NCI-H128 (cell line): Measurements from ENCODE around the gene ABHD1.
"Not testable (repeated sequence)": the region's sequence is repeated elsewhere in the genome, so short reads cannot be mapped to it uniquely, and the experiment has no call there.

Source experiments
- DNase-seq: peaks from one replicate; lab custom pipeline; 2025; ENCODE audit not compliant: unreplicated experiment; lab: John Stamatoyannopoulos, UW

Gene ABHD1

DNA sequence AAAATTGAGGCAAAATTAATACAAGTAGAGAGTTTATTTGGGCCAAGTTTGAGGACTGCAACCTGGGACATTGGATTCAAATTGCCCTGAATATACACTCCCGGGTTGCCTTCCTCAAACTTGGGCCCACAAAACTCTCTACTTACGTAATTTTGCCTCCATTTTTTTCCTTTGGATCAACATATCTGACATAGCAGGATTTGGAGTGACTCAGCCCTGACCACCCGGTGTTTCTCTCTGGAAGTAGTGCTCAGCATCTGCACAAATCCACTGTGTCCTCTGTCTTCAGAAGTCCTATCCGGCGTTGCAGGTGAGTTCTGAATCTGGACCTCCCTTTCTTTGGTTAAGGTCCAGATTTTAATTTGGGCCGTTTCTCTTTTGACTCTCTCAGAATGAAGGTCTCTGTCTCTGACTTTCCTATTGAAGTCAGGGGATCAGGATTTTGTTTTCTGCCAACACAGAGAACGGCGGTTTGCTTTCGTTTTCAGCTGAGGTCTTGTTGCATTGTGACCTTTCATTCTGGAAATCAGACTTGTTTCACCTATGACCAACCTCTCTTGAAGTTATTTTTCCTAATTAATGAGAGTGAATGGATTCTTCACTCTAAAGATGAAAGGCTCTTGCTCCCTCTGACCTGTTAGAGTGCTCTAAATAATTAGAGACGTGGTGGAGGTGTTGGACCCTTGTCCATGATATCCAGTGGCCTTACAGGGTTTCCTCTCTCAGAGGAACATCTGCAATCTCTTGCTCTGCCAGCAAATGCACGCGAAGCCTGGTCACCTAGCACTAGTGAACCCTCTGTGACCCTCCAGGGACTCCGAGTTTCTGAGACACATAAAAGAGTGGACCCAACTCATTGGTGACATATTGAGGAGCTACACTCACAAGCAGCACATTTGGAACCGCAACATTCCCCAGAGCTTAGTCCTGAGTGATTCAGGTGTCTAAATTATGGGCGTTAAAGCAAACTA, 38.8 kb downstream of the ABHD1 start:
- DNase-seq: no peak

DNA sequence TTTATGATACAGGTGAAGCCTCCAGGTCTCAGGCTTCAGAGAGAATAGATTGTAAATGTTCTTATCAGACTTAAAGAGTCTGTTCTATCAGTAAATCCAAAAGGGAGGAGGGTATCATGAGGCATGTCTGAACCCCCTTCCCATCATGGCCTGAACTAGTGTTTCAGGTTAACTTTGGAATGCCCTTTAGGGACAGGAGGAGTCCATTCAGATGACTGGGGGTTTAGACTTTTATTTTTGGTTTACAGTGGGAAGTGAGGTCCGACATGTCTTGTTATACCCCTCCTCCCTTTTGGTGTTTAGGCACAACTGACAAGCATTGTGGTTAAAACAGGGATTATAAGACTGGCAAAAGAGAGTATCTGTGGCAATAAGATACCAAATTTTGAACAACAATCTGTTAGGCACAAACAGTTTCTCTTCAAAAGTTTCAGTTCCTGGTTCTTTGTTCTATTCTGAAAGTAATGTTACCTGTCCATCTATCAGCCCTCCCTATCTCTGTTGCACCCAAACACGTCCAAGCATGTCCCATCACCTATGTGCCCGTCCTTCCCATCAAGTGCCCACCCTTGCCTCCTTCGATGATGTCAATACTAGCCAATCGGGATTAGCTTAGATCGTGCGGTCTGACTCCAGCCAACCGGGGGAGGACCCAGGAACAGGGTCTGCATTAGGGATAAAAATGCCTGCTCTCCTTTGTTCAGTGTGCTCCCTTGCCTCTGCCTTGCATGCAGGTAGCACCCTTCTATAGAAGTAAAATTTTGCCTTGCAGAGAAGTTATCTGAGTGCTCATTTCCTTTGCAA, 41.5 kb downstream of the ABHD1 start:
- no peak for DNase-seq

DNA sequence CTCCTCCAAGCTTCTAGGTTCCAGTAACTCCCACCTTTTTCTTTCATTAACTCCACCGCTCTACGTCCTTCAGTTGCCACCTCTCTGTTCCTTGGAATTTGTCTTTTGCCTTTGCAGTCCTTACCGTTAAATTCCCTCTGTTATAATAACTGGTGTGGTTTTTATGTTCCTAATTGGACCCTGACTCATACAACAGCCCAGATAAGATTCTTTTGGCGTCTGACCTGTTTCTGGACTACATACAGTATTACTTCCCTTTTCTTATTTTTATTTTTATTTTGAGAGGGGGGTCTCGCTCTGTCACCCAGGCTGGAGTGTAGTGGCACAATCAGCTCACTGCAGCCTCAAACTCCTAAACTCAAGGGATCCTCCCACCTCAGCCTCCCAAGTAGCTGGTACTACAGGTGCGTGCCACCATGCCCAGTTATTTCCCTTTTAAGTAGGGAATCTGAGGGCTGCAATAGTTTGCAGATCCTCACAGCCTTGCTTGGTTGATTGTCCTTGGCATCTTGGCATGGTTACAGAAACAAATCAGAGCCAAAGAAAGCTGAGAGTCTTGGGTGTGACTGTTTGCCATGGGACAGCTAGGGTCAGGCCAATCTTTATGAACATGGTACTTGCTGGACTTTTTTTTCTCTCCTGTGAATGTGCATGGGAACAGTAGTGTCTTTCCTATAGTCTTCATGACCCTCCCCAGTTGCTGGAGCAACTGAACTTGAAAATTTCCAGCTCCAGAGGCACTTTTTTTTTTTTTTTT, 47.1 kb downstream of the ABHD1 start:
- no peak for DNase-seq

DNA sequence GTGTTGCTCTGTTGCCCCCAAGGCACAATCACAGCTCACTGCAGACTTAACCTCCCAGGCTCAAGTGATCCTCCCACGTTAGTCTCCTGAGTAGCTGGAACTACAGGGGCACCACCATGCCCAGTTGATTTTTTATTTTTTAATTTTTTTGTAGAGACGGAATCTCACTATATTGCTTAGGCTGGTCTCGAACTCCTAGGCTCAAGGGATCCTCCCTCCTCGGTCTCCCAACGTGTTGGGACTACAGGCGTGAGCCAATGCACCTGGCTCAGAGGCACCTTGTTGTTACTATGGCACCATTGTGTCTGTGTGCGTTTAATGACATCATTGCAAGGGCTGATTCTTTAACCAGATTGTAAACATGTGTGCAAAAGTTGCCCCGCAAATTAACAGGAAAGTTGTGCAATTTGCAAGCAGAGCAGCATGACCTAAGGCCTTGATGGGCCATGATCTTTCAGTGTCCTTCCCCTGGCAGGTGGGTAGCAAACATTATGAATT, 47.8 kb downstream of the ABHD1 start:
- DNase-seq: no peak

DNA sequence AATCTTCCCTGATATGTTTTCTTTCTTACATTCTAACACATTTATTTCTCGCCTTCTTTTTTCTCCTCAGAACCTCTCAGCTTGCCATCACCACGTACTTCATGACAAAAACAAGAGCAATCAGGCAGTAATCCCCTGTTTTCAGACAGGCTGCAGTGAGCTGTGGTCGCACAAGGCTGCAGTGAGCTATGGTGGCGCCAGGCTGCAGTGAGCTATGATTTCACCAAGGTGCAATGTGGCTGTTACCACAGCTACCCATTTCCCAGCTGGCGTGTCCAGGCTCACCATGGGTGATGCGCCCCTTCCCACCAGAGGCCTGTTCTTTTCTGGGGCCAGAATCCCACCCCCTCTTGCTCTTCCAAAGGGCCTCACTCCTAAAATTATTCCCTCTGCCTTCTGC, 51.0 kb downstream of the ABHD1 start:
- DNase-seq: no peak

DNA sequence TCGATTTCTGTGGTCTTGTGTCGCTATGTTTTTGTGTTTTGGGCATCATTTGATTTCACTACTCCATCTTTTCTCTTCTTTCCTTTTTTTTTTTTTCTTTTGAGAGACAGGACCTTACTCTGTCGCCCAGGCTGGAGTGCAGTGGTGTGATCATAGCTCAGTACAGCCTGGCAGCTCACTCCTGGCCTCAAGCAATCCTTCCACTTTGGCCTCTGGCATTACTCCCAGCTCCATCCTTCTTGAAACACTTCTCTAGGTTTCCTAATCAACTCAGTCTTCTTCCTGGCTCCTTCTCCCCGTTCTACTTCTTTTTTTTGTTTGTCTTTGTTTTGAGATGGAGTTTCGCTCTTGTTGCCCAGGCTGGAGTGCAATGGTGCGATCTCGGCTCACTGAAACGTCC, 51.7 kb downstream of the ABHD1 start:
- DNase-seq: no peak

DNA sequence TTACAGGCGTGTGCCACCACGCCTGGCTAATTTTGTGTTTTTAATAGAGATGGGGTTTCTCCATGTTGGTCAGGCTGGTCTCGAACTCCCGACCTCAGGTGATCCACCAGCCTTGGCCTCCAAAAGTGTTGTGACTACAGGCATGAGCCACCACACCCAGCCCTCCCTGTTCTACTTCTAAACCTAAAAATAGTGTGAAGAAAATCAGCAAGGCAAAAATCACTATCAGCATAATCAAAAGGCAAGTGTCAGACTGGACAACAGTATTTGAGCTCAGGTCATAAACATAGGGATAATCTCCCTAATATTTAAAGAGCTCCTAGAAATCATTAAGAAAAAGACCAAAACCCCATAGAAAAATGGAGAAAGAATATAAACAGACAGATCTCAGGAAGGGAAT, 52.2 kb downstream of the ABHD1 start:
- not testable (repeated sequence) for DNase-seq

DNA sequence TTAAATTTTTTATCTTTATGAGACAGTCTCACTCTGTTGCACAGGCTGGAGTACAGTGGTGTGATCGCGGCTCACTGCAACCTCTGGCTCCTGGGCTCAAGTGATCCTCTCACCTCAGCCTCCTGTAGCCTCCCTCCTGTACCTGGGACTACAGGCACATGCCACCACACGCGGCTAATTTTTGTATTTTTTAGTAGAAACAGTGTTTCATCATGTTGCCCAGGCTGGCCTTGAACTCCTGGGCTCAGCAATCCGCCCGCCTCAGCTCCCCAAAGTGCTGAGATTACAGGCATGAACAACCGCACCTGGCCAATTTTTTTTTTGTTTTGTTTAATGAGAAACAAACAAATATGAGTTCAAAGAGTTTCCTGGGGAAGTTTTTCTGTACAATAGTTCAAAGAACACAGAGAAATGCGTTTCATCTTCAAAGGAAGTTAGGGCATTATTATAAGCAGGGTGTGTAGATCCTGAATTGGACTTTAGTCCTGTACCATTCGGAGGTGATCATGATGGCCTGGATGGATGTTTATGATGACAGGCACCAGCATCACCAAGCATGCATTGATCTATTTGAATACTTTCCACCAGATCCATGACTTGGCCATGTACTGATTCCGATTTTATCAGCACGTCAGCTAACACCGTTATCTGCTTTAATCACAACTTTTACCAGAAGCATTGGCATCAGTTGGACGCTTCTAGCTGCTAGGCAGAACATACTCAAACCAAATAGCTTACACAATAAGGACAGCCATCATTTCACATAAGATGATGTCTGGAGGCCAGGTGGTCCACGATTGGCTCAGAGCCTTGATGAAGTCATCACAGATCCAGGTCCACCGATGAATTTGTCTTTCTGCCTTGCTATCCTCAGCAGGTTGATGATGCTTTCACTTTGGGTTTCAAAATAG, 54.1 kb downstream of the ABHD1 start:
- DNase-seq: no peak

DNA sequence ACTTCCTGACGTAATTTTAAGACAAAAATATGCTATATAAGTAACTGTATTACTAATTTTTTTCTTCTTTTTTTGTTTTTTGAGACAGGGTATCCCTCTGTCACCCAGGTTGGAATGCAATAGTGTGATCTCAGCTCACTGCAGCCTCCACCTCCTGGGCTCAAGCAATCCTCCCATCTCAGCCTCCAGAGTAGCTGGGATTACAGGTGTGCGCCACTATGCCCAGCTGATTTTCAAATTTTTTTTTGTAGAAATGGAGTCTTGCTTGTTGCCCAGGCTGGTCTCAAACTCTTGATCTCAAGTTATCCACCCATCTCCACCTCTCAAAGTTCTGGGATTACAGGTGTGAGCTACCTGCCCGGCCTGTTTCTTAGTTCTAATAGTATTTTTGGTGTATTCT, 54.9 kb downstream of the ABHD1 start:
- no peak for DNase-seq

DNA sequence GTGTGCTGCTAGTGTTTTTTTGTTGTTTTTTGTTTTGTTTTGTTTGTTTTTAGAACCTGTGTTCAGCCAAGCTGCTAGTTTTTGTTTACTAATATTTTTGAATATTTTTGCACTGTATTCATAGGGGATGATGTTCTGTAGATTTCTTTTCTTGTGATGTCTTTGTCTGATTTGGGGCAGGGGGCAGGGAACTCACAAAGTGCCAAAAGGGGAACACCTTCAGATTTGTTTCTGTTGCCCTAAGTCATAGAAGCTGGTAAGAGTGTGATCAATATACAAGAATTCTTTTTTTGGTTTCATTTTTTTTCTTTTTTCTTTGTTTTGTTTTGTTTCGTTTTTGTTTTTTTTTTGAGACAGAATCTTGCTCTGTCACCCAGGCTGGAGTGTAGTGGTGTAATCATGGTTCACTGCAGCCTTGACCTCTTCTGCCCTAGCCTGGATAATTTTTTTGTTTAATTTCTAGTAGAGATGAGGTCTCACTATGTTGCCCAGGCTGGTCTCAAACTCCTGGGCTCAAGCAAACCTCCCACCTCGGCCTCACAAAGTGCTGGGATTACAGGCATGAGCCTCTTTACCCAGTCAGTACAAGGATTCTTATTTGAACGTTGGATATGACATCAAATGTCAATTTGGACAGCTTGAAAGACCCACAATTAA, 55.9 kb downstream of the ABHD1 start:
- no peak for DNase-seq
